K562 (cell line): ENCODE data around the gene DLGAP1. TPM values are rescaled to one million over a fixed set of nuclear protein-coding genes. Genes with fewer than 3 reads are reported as not detected.

ENCODE experiments used
- CTBP1 ChIP-seq: fragments of 450-650 bp; IDR thresholded peaks from 2 replicates; pipeline ENCODE4 v1.6.1; 2016; ENCODE audit warnings: borderline replicate concordance
- DLX4 ChIP-seq: fragments of 250-450 bp; sonication (Bioruptor Pico); IDR thresholded peaks from 2 replicates; pipeline ENCODE4 v1.6.1; 2021; ENCODE audit warnings: mild to moderate bottlenecking
- ETS2 ChIP-seq: IDR thresholded peaks from 2 replicates; pipeline ENCODE4 v1.6.1; 2016; ENCODE audit warnings: borderline replicate concordance, missing genetic modification characterization, mild to moderate bottlenecking, moderate library complexity, missing compliant biosample characterization; ENCODE audit not compliant: poor library complexity, severe bottlenecking
- ETV1 ChIP-seq: fragments of 450-650 bp; conservative IDR thresholded peaks from 2 replicates; pipeline ENCODE4 v1.6.1; 2016; ENCODE audit warnings: missing genetic modification characterization, control low read depth, low read depth, missing compliant biosample characterization
- FOS ChIP-seq: IDR thresholded peaks from 3 replicates; pipeline ENCODE4 v1.6.1; 2011; ENCODE audit not compliant: insufficient read length; ENCODE audit errors: extremely low read depth
- LEF1 ChIP-seq: fragments of 450-650 bp; IDR thresholded peaks from 2 replicates; pipeline ENCODE4 v1.6.1; 2016; ENCODE audit warnings: mild to moderate bottlenecking
- NEUROD1 ChIP-seq: fragments of 150-350 bp; IDR thresholded peaks from 2 replicates; pipeline ENCODE4 v1.6.1; 2014; ENCODE audit warnings: borderline replicate concordance, low read length, low read depth; ENCODE audit not compliant: partially characterized antibody
- NR3C1 ChIP-seq: sonication (generic); formaldehyde crosslinking; IDR thresholded peaks from 2 replicates; pipeline ENCODE4 v1.8.1; 2022; ENCODE audit warnings: missing genetic modification reagents
- SAP30 ChIP-seq: fragments of 200-600 bp; sonication (generic); IDR thresholded peaks from 2 replicates; pipeline ENCODE4 v1.6.1; 2012; ENCODE audit warnings: borderline replicate concordance, low read depth, mild to moderate bottlenecking, moderate library complexity, low read length, control low read depth, inconsistent platforms; ENCODE audit not compliant: insufficient read depth, poor library complexity, severe bottlenecking
- SMAD1 ChIP-seq: fragments of 150-350 bp; IDR thresholded peaks from 2 replicates; pipeline ENCODE4 v1.6.1; 2014; ENCODE audit warnings: low read length, low read depth; ENCODE audit not compliant: partially characterized antibody
- SMAD4 ChIP-seq: fragments of 250-450 bp; sonication (Bioruptor Pico); conservative IDR thresholded peaks from 2 replicates; pipeline ENCODE4 v1.8.0; 2021; ENCODE audit warnings: inconsistent platforms, mild to moderate bottlenecking, moderate library complexity
- U2AF2 ChIP-seq: fragments of 200-400 bp; formaldehyde crosslinking; optimal IDR thresholded peaks from 2 replicates; pipeline ENCODE3; 2017; ENCODE audit warnings: low read depth, mild to moderate bottlenecking, low read length
- ZNF24 ChIP-seq: fragments of 450-650 bp; IDR thresholded peaks from 2 replicates; pipeline ENCODE4 v1.6.1; 2016
- ZNF655 ChIP-seq: fragments of 250-450 bp; sonication (Bioruptor Pico); IDR thresholded peaks from 2 replicates; pipeline ENCODE4 v1.5.0; 2021
- ZNF740 ChIP-seq, 3 experiments: fragments of 200-800 bp in 1 of 3; sonication (Bioruptor generic) in 1 of 3; sonication (generic) in 1 of 3; formaldehyde crosslinking in 1 of 3; IDR thresholded peaks; 2 replicates each; pipeline versions ENCODE4 v1.6.1 to v1.8.0; 2016 to 2022; ENCODE audit warnings: mild to moderate bottlenecking in 2 of 3, missing compliant biosample characterization in 2 of 3, missing genetic modification characterization in 2 of 3, missing genetic modification reagents in 1 of 3
- polyA plus RNA-seq, 8 experiments: library from polyadenylated mRNA; depleted of rRNA in 4 of 8; stranded (reverse) in 5 of 8; unstranded in 3 of 8; fragments of >200 nt; fragmentation: Nextera tagmentation in 2 of 8; fragmentation: Illumina TruSeq in 1 of 8; extraction: Ambion mirVana in 2 of 8; extraction: Trizol in 1 of 8; gene quantifications; 2 replicates each; pipeline versions ENCODE4 v1.2.1 to v1.2.3, GENCODE V29; 2011 to 2014; ENCODE audit warnings: inconsistent platforms in 1 of 8, missing spikeins in 1 of 8
- total RNA-seq, 7 experiments: library from RNA; depleted of rRNA in 6 of 7; stranded (reverse); fragments of >200 nt in 6 of 7; fragmentation: Illumina TruSeq in 2 of 7; extraction: Trizol in 2 of 7; gene quantifications; 2 replicates each; pipeline versions ENCODE4 v1.2.1 to v1.2.3, GENCODE V29; 2011 to 2021; ENCODE audit warnings: low replicate concordance in 1 of 7
- TF ChIP-seq, protein P1 (sequence below): sonication (generic); formaldehyde crosslinking; IDR thresholded peaks from 2 replicates; pipeline ENCODE4 v1.8.0; 2022; ENCODE audit warnings: missing genetic modification reagents, mild to moderate bottlenecking, borderline replicate concordance
- TF ChIP-seq, protein P2 (sequence below): fragments of 250-450 bp; sonication (Bioruptor Pico); IDR thresholded peaks from 2 replicates; pipeline ENCODE4 v1.4.0; 2020
- TF ChIP-seq, protein P3 (sequence below), 2 experiments: fragments of 250-450 bp in 1 of 2; fragments of 450-650 bp in 1 of 2; sonication (Bioruptor Pico) in 1 of 2; IDR thresholded peaks; 2 replicates each; pipeline versions ENCODE4 v1.6.1 to v1.8.0; 2016 to 2021; ENCODE audit warnings: mild to moderate bottlenecking in 2 of 2, moderate library complexity in 2 of 2, missing compliant biosample characterization in 1 of 2, missing genetic modification characterization in 1 of 2

The DLGAP1 gene
- total and polyA plus RNA-seq, 9 of the 15 experiments (the other 6 are each of a cell fraction or from before 2014, with no cell fraction given) = 0.04 to 0.22 (median 0.08) TPM

GRCh38 chr18:3603421-3604234 is 851.5 kb downstream of the DLGAP1 start (continued):
- no peak for TF ChIP-seq NR3C1
- TF ChIP-seq ZNF24 = no peak
- peak; percentile 98 for TF ChIP-seq SMAD1
- TF ChIP-seq FOS = peak; percentile 83
- no peak for TF ChIP-seq U2AF2
- TF ChIP-seq SAP30 = peak; percentile 27
- TF ChIP-seq, protein P1, sequence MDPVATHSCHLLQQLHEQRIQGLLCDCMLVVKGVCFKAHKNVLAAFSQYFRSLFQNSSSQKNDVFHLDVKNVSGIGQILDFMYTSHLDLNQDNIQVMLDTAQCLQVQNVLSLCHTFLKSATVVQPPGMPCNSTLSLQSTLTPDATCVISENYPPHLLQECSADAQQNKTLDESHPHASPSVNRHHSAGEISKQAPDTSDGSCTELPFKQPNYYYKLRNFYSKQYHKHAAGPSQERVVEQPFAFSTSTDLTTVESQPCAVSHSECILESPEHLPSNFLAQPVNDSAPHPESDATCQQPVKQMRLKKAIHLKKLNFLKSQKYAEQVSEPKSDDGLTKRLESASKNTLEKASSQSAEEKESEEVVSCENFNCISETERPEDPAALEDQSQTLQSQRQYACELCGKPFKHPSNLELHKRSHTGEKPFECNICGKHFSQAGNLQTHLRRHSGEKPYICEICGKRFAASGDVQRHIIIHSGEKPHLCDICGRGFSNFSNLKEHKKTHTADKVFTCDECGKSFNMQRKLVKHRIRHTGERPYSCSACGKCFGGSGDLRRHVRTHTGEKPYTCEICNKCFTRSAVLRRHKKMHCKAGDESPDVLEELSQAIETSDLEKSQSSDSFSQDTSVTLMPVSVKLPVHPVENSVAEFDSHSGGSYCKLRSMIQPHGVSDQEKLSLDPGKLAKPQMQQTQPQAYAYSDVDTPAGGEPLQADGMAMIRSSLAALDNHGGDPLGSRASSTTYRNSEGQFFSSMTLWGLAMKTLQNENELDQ (CRISPR knock-in tag) = 0 out of 2 replicates have a peak, but pooled peaks have one; percentile 29
- TF ChIP-seq, protein P2, sequence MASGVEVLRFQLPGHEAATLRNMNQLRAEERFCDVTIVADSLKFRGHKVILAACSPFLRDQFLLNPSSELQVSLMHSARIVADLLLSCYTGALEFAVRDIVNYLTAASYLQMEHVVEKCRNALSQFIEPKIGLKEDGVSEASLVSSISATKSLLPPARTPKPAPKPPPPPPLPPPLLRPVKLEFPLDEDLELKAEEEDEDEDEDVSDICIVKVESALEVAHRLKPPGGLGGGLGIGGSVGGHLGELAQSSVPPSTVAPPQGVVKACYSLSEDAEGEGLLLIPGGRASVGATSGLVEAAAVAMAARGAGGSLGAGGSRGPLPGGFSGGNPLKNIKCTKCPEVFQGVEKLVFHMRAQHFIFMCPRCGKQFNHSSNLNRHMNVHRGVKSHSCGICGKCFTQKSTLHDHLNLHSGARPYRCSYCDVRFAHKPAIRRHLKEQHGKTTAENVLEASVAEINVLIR (CRISPR knock-in tag) = 0 out of 2 replicates have a peak, but pooled peaks have one; percentile 17
- peak; percentile 87 for TF ChIP-seq SMAD4
- TF ChIP-seq ZNF740 (CRISPR knock-in tag; IDR thresholded peaks at IDR 0.05) = no peak
- peak in 1 of 2 experiments; percentile 72; a peak in 1 of 4 replicates for TF ChIP-seq ZNF740 (tag; IDR thresholded peaks at IDR 0.05)
- TF ChIP-seq CTBP1 = no peak
- TF ChIP-seq, protein P3, sequence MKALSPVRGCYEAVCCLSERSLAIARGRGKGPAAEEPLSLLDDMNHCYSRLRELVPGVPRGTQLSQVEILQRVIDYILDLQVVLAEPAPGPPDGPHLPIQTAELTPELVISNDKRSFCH (CRISPR knock-in tag; IDR thresholded peaks at IDR 0.05) = no peak
- TF ChIP-seq, protein P3 (tag; IDR thresholded peaks at IDR 0.05) = peak; percentile 58; the same call in 1 of the 2 replicates
- peak; percentile 89 for TF ChIP-seq NEUROD1
- TF ChIP-seq ETV1 (tag) = no peak
- peak; percentile 80; the same call in 1 of the 2 replicates for TF ChIP-seq DLX4 (CRISPR knock-in tag)
- TF ChIP-seq ZNF655 (CRISPR knock-in tag) = peak; percentile 88
- TF ChIP-seq ETS2 (tag) = peak; percentile 12
- TF ChIP-seq LEF1 = no peak
